Progenitor cell of endocrine pancreas (in vitro differentiated cells): ENCODE data around the gene RAC2. TPM values are rescaled to one million over a fixed set of nuclear protein-coding genes. Genes with fewer than 3 reads are reported as not detected.

Experiments used
- DNase-seq: peaks from one replicate; pipeline ENCODE4 v3.0.0; 2021; ENCODE audit warnings: low spot score; ENCODE audit not compliant: unreplicated experiment
- H3K27ac Mint-ChIP-seq: 2 replicates; pipeline ENCODE4 v1.8.0; 2021; ENCODE audit warnings: mild to moderate bottlenecking, moderate library complexity, mixed read lengths
- H3K27me3 Mint-ChIP-seq: 2 replicates; pipeline ENCODE4 v1.8.0; 2021; ENCODE audit warnings: mixed read lengths
- H3K36me3 Mint-ChIP-seq: 2 replicates; pipeline ENCODE4 v1.8.0; 2022; ENCODE audit warnings: mixed read lengths; ENCODE audit not compliant: insufficient read depth
- H3K4me1 Mint-ChIP-seq: 2 replicates; pipeline ENCODE4 v1.8.0; 2021; ENCODE audit warnings: low read depth, mixed read lengths
- H3K4me3 Mint-ChIP-seq: 2 replicates; pipeline ENCODE4 v1.8.0; 2021; ENCODE audit warnings: low read depth, mild to moderate bottlenecking, moderate library complexity, mixed read lengths
- H3K9me3 Mint-ChIP-seq: 2 replicates; pipeline ENCODE4 v1.8.0; 2021; ENCODE audit warnings: low read depth, mixed read lengths
- total RNA-seq: library from RNA; stranded (reverse); gene quantifications from 2 replicates; pipeline ENCODE4 v1.2.1, GENCODE V29; 2021
- TF ChIP-seq, protein P1 (sequence below): fragments of 200-600 bp; sonication (generic); IDR thresholded peaks from one replicate; pipeline ENCODE4 v1.5.0; 2021; ENCODE audit warnings: antibody characterized with exemption, mild to moderate bottlenecking; ENCODE audit not compliant: unreplicated experiment

Gene RAC2
- total RNA-seq, 1 donor from 2014 or later: 1.7 TPM

- peaks cover 33% of the 10 kb centered on the region for H3K27me3 Mint-ChIP-seq
- no peak overlapping the region for H3K27ac Mint-ChIP-seq
- TF ChIP-seq, protein P1, sequence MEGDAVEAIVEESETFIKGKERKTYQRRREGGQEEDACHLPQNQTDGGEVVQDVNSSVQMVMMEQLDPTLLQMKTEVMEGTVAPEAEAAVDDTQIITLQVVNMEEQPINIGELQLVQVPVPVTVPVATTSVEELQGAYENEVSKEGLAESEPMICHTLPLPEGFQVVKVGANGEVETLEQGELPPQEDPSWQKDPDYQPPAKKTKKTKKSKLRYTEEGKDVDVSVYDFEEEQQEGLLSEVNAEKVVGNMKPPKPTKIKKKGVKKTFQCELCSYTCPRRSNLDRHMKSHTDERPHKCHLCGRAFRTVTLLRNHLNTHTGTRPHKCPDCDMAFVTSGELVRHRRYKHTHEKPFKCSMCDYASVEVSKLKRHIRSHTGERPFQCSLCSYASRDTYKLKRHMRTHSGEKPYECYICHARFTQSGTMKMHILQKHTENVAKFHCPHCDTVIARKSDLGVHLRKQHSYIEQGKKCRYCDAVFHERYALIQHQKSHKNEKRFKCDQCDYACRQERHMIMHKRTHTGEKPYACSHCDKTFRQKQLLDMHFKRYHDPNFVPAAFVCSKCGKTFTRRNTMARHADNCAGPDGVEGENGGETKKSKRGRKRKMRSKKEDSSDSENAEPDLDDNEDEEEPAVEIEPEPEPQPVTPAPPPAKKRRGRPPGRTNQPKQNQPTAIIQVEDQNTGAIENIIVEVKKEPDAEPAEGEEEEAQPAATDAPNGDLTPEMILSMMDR: no peak
- no peak for DNase-seq
- no peak overlapping the region for H3K4me3 Mint-ChIP-seq
- peaks cover 20% of the 10 kb centered on the region for H3K4me1 Mint-ChIP-seq
- H3K9me3 Mint-ChIP-seq: peaks cover 3% of the 10 kb centered on the region
- no peaks in the 10 kb centered on the region for H3K36me3 Mint-ChIP-seq
These were observed 14.8 kb upstream of the RAC2 start for GRCh38 chr22:37258753-37259401.

- H3K36me3 Mint-ChIP-seq: no peaks in the 10 kb centered on the region
- DNase-seq: no peak
- peaks cover 20% of the 10 kb centered on the region for H3K4me1 Mint-ChIP-seq
- H3K27me3 Mint-ChIP-seq: peaks cover 36% of the 10 kb centered on the region
- no peak overlapping the region for H3K4me3 Mint-ChIP-seq
- H3K9me3 Mint-ChIP-seq: no peaks in the 10 kb centered on the region
- TF ChIP-seq, protein P1: no peak
- no peak overlapping the region for H3K27ac Mint-ChIP-seq
These were observed 14.1 kb upstream of the RAC2 start for GRCh38 chr22:37258005-37258752.

GRCh38 chr22:37256075-37256726, 12.1 kb upstream of the RAC2 start:
- no peaks in the 10 kb centered on the region for H3K36me3 Mint-ChIP-seq
- DNase-seq: no peak
- TF ChIP-seq, protein P1: no peak

DNA sequence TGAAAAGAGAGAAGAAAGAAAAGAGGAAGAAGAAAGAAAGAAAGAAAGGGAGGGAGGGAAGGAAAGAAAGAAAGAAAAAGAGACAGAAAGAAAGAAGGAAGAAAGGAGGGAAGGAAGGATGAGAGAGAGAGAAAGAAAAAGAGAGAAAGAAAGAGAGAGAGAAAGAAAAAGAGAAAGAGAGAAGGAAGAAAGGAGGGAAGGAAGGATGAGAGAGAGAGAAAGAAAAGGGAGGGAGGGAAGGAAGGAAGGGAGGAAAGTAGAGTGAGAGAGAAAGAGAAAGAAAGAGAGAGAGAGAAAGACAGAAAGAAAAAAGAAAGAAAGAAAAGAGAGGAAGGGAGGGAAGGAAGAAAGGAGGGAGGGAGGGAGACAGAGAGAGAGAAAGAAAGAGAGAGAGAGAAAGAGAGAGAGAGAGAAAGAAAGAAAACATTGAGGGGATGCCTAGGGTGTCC, 11.5 kb upstream of the RAC2 start:
- Mint-ChIP-seq H3K27me3 (peaks cover 25% of the 10 kb centered on the region), H3K27ac (peak overlapping the region; percentile 71), H3K4me1 (peaks cover 18% of the 10 kb centered on the region), H3K36me3 (no peaks in the 10 kb centered on the region), H3K4me3 (no peak overlapping the region), H3K9me3 (no peaks in the 10 kb centered on the region)
- TF ChIP-seq, protein P1: no peak
- no peak for DNase-seq

More at GRCh38 chr22:37256075-37256726, 12.1 kb upstream of the RAC2 start:
- Mint-ChIP-seq H3K27ac (no peak overlapping the region), H3K4me1 (peaks cover 20% of the 10 kb centered on the region), H3K9me3 (no peaks in the 10 kb centered on the region), H3K4me3 (no peak overlapping the region), H3K27me3 (peaks cover 30% of the 10 kb centered on the region)

GRCh38 chr22:37254867-37255233, 10.8 kb upstream of the RAC2 start:
- H3K9me3 Mint-ChIP-seq: no peaks in the 10 kb centered on the region
- no peak overlapping the region for H3K27ac Mint-ChIP-seq
- no peaks in the 10 kb centered on the region for H3K36me3 Mint-ChIP-seq
- H3K27me3 Mint-ChIP-seq: peaks cover 18% of the 10 kb centered on the region
- no peak overlapping the region for H3K4me3 Mint-ChIP-seq
- DNase-seq: no peak
- peaks cover 18% of the 10 kb centered on the region for H3K4me1 Mint-ChIP-seq
- TF ChIP-seq, protein P1: no peak
